Omental fat pad (tissue), 4 donors: ENCODE measurements around the gene FTSJ3. TPM values are rescaled to one million over a fixed set of nuclear protein-coding genes. Genes with fewer than 3 reads are reported as not detected.
A peak's percentile ranks its signal among the peaks of the same experiment; 100 is the strongest.

Source experiments
- ATAC-seq: fragments of 150-250 bp; one replicate; pipeline ENCODE4 v1.9.1; 2016; ENCODE audit warnings: mild to moderate bottlenecking, moderate library complexity; ENCODE audit not compliant: low FRiP score
- DNase-seq: peaks from one replicate; pipeline ENCODE4 v3.0.0-alpha.2; 2019; ENCODE audit warnings: low spot score
- CTCF ChIP-seq, 3 donors: fragments of 450-650 bp; IDR thresholded peaks; one replicate each; pipeline ENCODE4 v1.5.1; 2016 to 2017; ENCODE audit warnings: antibody characterized with exemption in 3 of 3, mild to moderate bottlenecking in 3 of 3, moderate library complexity in 2 of 3
- total RNA-seq, 4 donors: library from RNA; depleted of rRNA; stranded (reverse); fragments of >200 nt; gene quantifications; one replicate each; pipeline ENCODE4 v1.1.0, GENCODE V29; 2016

Gene FTSJ3
- total RNA-seq, 4 donors from 2014 or later = 39.1 to 46.4 (median 40.4) TPM

- DNase-seq (no peak), ATAC-seq (no peak)
- no peak for TF ChIP-seq CTCF (IDR thresholded peaks at IDR 0.05)
Observed at GRCh38 chr17:63854709-63855108, 27.2 kb upstream of the FTSJ3 start.

GRCh38 chr17:63853260-63853659 lies 25.8 kb upstream of the FTSJ3 start:
- TF ChIP-seq CTCF (IDR thresholded peaks at IDR 0.05) = no peak
- ATAC-seq (no peak), DNase-seq (no peak)

GRCh38 chr17:63850401-63850800 lies 22.9 kb upstream of the FTSJ3 start:
- ATAC-seq (no peak), DNase-seq (no peak)
- no peak for TF ChIP-seq CTCF (IDR thresholded peaks at IDR 0.05)

- DNase-seq (peak; percentile 91), ATAC-seq (peak; percentile 91)
- peak in 1 of 3 donors; percentile 23 for TF ChIP-seq CTCF (IDR thresholded peaks at IDR 0.05)
Observed at GRCh38 chr17:63848834-63849689, 21.6 kb upstream of the FTSJ3 start.

- TF ChIP-seq CTCF (IDR thresholded peaks at IDR 0.05) = no peak
- DNase-seq (no peak), ATAC-seq (no peak)
Observed at GRCh38 chr17:63847525-63848249, 20.2 kb upstream of the FTSJ3 start.

- no peak for TF ChIP-seq CTCF (IDR thresholded peaks at IDR 0.05)
- DNase-seq (no peak), ATAC-seq (no peak)
Observed at GRCh38 chr17:63845509-63845908, 18.0 kb upstream of the FTSJ3 start.
